ENCODE measurements around the gene TLCD3B. TPM values are rescaled to one million over a fixed set of nuclear protein-coding genes. Genes with fewer than 3 reads are reported as not detected.

The TLCD3B gene
- total and polyA plus RNA-seq, 9 of the 15 experiments (the other 6 are each of a cell fraction or from before 2014, with no cell fraction given) = 0.10 to 0.52 (median 0.23) TPM; not detected in 4

DNA sequence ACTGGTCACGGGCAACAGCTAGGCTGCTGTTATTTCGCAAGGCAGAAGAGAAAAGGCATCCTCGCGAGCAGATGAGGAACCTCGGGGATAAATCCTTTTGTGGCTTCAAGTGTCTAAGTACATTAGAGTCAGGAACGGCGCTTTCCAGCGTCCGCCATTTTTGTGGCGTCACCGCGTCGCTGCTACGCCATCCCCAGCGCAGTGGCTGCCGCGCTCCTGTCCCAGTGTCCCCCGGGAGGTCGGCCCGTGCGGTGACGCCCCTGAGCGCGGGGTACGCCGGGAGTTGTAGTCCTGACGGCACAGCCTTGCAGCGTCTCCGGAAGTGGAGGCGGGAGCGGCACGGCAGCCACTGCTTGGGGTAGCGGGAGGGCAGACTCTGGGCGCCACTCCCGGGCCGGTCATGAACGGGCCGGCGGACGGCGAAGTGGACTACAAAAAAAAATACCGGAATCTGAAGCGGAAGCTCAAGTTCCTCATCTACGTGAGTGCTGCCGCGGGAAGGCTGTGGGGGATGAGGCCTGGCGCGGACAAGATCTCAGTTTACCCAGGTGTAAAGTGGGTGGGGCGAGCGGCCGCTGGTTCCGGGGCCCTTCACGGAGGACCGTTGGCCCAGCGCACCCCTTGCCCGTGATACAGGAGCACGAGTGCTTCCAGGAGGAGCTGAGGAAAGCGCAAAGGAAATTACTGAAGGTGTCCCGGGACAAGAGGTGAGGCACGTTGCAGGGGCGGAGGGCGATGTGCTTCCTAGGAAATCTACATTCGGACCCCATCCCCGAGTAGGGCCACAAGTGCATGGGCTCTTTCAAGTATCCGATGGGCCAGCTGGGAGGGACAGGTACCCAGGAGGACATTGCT, 34.9 kb downstream of the TLCD3B start, which contains the start of gene INO80E (continued):
- TF ChIP-seq TFAP4 (CRISPR knock-in tag; IDR thresholded peaks at IDR 0.05; ENCODE audit: borderline replicate concordance) (peak; percentile 81; the same call in 1 of the 2 replicates), STAT5B (CRISPR knock-in tag; IDR thresholded peaks at IDR 0.05) (no peak), CBX3 (IDR thresholded peaks at IDR 0.05; ENCODE audit: borderline replicate concordance in 1 of 2, low read length in 2 of 2) (no peak), NFYB (IDR thresholded peaks at IDR 0.05; ENCODE audit: extremely low read depth, insufficient read length) (no peak), ZNF76 (CRISPR knock-in tag; IDR thresholded peaks at IDR 0.05; ENCODE audit: borderline replicate concordance) (0 out of 2 replicates have a peak, but pooled peaks have one; percentile 47), KAT7 (CRISPR knock-in tag; IDR thresholded peaks at IDR 0.05; ENCODE audit: borderline replicate concordance) (no peak), ZBTB40 (IDR thresholded peaks at IDR 0.05) (peak; percentile 81), ZBTB40 (CRISPR knock-in tag; IDR thresholded peaks at IDR 0.05) (no peak), EGR1 (conservative IDR thresholded peaks at IDR 0.05) (peak; percentile 84), KDM1A (IDR thresholded peaks at IDR 0.05) (no peak)
- TF ChIP-seq, protein P1, sequence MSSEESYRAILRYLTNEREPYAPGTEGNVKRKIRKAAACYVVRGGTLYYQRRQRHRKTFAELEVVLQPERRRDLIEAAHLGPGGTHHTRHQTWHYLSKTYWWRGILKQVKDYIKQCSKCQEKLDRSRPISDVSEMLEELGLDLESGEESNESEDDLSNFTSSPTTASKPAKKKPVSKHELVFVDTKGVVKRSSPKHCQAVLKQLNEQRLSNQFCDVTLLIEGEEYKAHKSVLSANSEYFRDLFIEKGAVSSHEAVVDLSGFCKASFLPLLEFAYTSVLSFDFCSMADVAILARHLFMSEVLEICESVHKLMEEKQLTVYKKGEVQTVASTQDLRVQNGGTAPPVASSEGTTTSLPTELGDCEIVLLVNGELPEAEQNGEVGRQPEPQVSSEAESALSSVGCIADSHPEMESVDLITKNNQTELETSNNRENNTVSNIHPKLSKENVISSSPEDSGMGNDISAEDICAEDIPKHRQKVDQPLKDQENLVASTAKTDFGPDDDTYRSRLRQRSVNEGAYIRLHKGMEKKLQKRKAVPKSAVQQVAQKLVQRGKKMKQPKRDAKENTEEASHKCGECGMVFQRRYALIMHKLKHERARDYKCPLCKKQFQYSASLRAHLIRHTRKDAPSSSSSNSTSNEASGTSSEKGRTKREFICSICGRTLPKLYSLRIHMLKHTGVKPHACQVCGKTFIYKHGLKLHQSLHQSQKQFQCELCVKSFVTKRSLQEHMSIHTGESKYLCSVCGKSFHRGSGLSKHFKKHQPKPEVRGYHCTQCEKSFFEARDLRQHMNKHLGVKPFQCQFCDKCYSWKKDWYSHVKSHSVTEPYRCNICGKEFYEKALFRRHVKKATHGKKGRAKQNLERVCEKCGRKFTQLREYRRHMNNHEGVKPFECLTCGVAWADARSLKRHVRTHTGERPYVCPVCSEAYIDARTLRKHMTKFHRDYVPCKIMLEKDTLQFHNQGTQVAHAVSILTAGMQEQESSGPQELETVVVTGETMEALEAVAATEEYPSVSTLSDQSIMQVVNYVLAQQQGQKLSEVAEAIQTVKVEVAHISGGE (CRISPR knock-in tag; IDR thresholded peaks at IDR 0.05) = peak in 2 of 3 experiments; percentile 61 to 79; a peak in 4 of 6 replicates

All from K562 (cell line).